ENCODE measurements around the gene ATOSB.
A peak's percentile ranks its signal among the peaks of the same experiment; 100 is the strongest.

The ATOSB gene

DNA sequence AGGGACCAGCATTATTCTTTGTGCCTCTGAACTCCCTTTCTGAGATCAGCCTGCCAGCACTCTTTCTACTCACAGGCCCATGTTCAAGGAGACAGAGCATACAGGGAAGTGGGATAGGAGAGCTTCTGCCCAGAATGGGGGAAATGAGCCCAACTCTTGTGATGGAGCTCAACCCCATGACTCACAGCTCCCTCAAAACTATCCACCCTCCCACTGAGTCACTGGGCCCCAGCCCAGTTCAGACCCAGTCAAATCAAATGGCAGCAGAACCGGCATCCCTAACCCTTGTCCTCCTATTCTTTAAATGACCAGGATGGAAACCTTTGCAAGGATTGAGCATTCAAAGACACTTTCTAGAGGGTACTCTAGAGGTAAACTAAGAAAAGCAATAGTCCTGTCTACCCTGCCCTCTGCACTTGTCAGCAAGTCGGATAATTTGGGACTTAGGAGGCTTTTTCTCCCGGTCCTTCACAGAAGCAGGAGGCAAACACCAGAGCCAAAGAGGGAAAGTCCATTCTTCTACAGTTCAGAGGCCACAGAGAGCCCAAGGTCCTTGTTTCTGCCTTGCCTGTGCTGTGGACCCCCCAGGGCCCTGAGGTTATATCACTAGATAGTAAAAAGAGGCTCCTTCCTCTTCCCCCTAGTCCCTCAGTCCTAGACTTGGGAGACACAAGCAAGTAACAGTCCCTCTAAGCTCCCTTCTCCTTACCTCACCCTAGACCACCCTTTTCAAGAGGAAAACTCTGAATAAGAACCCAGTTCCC is 3.2 kb downstream of the ATOSB start:
- peak; percentile 81 to 93 (median 87) for DNase-seq

GRCh38 chr9:35111001-35111933 is 4.4 kb downstream of the ATOSB start:
- peak; percentile 98 to 100 (median 99) for DNase-seq

- no peak for DNase-seq
These were observed 5.3 kb downstream of the ATOSB start for GRCh38 chr9:35110327-35110761.

DNA sequence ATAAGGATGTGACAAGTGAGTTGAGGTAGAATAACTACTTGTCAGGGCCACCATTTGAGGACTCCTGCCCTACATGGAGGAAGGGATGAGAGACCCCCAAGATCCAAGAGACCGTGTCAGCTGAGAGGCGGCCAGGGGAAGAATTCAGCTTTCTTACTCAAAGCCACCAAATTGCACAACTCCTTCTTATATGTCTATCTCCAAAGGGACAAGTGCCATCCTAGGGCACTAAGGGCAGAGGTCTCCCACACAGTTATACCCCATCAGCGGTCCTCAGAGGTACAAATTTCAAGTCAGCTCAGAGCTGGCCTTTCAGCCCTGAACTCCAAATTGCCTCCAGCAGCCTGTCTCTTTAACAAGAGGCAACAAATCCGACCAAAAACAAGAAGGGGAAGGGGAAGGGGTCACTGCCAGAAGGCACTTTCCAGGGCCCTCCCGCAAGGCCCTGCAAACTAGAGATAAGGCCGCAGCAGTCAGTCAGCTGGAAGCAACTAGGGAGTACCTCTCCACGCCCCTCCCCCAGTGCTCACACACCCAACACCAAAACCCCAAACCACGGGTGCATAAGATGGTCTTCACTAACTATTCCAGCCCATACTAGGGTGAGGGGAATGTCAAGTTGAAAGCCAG is 6.6 kb downstream of the ATOSB start:
- DNase-seq: no peak

GRCh38 chr9:35108461-35108860 is 7.2 kb downstream of the ATOSB start:
- no peak for DNase-seq

- DNase-seq: no peak
These were observed 8.1 kb downstream of the ATOSB start for GRCh38 chr9:35107297-35108290.

DNA sequence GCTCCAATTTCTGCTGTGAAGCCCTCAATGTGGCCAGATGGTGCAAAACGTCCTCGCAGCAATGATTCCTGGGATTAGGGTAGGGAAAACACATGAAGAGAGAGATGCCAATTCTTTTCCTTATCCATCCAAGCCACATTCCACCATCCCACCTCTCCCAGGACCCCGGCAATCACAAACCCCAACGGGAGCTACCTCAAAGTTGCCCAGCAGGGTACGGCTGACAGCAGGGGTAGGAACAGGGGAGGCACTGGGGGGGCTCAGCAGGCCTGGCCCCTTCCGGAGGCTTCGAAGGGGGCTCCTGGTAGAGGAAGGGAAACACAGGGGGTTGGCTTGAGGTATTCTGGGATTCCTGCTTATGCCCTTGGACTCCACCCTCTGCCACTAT is 9.3 kb downstream of the ATOSB start:
- DNase-seq: no peak

GRCh38 chr9:35105571-35106342 is 9.9 kb downstream of the ATOSB start:
- no peak for DNase-seq

GRCh38 chr9:35105126-35105525 is 10.5 kb downstream of the ATOSB start:
- DNase-seq: no peak

DNA sequence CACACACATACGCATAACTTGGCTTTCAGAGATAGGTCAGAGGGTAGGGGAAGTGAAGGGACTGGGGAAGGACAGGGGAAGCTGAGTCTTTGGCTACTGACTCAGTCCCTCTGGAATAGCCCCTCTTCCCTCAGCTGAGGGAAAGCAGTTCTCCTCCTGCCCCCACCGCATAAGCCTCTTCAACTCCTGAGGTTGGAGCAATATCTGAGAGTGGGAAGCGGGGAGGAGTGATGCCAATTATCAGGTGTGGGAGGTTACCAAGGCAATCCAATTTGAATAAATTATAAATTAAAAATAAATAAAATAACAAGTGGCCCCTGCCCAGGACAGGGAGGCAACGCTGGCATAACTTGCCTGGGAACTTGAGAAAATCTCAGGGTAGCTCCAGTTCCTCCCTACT is 11.1 kb downstream of the ATOSB start:
- DNase-seq: no peak

- DNase-seq: no peak
These were observed 11.9 kb downstream of the ATOSB start for GRCh38 chr9:35103660-35104191.

- peak; percentile 91 to 97 (median 96) for DNase-seq
These were observed 12.6 kb downstream of the ATOSB start, which contains the start of gene STOML2 for GRCh38 chr9:35102769-35103659. Gene STOML2, minus strand, starts transcription at chr9:35103131. Its CDS starts 37 bp downstream, at chr9:35103094.

GRCh38 chr9:35102465-35102768 is 13.2 kb downstream of the ATOSB start:
- DNase-seq: peak in 1 of 4 experiments; percentile 24

GRCh38 chr9:35097573-35097972 is 18.1 kb downstream of the ATOSB start:
- DNase-seq: no peak

- DNase-seq: peak; percentile 89 to 94 (median 92)
These were observed 19.4 kb downstream of the ATOSB start, which contains the start of gene PIGO for GRCh38 chr9:35096035-35096849. Gene PIGO, minus strand, starts transcription at chr9:35096591. Its CDS starts 1,026 bp downstream, at chr9:35095565.

DNA sequence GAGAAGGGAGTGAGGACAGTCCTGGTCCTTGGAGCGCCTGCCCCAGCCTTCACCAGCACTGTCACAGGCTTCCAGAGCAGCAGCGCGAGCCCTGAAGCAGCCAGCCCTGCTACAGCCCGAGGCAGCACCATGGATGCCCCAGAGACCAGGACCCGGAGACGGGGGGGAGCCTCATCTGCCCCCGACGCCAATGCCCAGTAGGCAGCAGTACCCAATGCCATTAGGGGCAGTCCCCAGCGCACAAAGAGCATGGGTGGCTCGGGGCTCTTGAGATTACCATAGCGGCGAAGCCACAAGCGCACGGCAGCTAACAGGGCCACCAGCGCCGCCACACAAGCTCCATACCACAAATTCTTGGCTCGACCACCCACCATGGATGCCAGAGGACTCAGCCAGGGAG is 24.1 kb downstream of the ATOSB start:
- no peak for DNase-seq

- DNase-seq: no peak
These were observed 26.2 kb downstream of the ATOSB start for GRCh38 chr9:35089434-35089833.

DNA sequence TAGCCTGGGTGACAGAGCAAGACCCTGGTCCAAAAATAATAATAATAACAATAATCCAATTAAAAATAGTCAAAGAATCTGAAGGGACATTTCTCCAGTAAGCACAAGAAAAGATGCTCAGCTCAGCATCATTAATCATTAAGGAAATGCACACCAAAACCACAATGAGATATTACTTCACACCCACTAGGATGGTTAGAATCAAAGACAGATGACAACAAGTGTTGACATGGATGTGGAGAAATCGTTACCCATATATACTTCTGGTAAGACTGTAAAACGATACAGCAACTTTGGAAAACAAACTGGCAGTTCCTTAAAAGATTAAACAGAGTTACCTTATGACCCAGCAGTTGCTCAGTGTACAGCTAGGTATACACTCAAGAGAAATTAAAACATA is 30.6 kb downstream of the ATOSB start:
- no peak for DNase-seq
